ENCODE results near the gene FSD1L.

DNA sequence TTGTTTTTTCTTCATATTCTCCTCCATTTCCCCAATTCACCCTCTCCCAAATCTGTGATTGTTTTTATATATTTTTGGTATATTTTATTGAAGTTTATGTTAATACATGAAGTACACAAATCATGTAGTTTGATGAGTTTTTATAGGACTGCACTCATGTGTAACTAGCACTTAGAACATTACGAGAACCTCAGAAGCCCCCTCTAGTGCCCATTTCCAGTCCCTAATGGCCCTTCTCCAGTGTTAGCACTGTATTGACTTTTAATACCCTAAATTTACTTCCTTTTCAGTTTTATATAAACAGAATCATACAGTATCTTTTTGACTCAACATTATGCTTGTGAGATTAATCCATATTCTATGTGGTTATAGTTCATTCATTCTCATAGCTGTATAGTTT is 91.6 kb downstream of the FSD1L start:
- no peak for TF ChIP-seq CTCF (IDR thresholded peaks at IDR 0.05 in 8 of 11, conservative IDR thresholded peaks at IDR 0.05 in 3 of 11)
- TF ChIP-seq POLR2A (IDR thresholded peaks at IDR 0.05), result no peak
